Measurements from ENCODE around the gene ADAMTS13. TPM values are rescaled to one million over a fixed set of nuclear protein-coding genes. Genes with fewer than 3 reads are reported as not detected.
"Not testable (repeated sequence)": the region's sequence is repeated elsewhere in the genome, so short reads cannot be mapped to it uniquely, and the experiment has no call there.

ADAMTS13 gene
- total RNA-seq, 1 donor from 2014 or later = 3.1 TPM

DNA sequence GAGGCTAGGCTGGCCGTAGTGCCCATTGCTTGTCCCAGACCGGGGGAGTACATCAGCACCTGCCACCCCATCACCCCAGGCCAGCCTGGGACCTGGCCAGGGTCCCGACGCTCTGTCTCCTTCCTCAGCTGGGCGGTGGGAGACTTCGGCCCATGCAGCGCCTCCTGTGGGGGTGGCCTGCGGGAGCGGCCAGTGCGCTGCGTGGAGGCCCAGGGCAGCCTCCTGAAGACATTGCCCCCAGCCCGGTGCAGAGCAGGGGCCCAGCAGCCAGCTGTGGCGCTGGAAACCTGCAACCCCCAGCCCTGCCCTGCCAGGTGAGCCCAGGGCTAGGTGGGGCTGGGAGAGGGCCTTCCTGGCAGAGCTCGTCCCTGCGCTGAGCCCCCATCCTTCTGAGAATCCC, 21.1 kb downstream of the ADAMTS13 start:
- intact Hi-C loops (cut with micrococcal nuclease) = no loop called here
- ATAC-seq (no peak), DNase-seq (no peak)

GRCh38 chr9:133443982-133444381, 21.8 kb downstream of the ADAMTS13 start:
- intact Hi-C loops (cut with micrococcal nuclease) = no loop called here
- DNase-seq (no peak), ATAC-seq (no peak)

DNA sequence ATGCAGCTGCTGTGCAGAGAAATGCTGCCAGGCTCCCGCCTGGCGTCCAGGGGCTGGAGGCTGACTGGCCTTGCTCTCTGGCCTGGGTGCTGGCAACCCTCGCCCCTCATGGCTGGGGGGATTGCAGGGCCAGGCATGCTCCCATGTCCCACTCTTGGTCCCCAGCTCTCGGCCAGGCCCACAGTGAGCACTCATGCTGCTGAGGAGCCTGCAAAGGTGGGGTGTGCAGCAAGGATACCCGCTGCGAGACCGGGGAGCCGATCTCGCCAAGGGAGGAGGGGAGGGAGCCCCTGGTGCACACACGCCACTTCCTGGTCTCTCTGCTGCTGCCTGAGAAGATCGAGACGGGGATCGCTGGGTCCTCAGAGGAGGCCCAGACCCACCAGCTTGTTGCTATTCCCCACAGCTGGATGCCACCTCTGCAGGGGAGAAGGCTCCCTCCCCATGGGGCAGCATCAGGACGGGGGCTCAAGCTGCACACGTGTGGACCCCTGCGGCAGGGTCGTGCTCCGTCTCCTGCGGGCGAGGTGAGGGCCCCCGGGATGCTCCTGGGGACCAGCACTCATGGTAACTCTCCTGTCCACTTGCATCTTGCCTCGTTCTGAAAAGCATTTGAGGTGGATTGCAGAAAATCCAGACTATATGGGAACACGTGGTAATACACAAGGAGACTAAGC, 23.3 kb downstream of the ADAMTS13 start:
- intact Hi-C loops (cut with micrococcal nuclease) = no loop called here
- DNase-seq (no peak), ATAC-seq (no peak)

GRCh38 chr9:133448487-133448972, 26.4 kb downstream of the ADAMTS13 start:
- intact Hi-C loops (cut with micrococcal nuclease) = no loop called here
- no peak for ATAC-seq

GRCh38 chr9:133449760-133450159, 27.6 kb downstream of the ADAMTS13 start:
- DNase-seq (no peak), ATAC-seq (no peak)
- intact Hi-C loops (cut with micrococcal nuclease) = no loop called here

More at GRCh38 chr9:133448487-133448972, 26.4 kb downstream of the ADAMTS13 start:
- DNase-seq = no peak

GRCh38 chr9:133451865-133452264, 29.7 kb downstream of the ADAMTS13 start:
- ATAC-seq; intact Hi-C loops (cut with micrococcal nuclease); DNase-seq: not testable (repeated sequence)

DNA sequence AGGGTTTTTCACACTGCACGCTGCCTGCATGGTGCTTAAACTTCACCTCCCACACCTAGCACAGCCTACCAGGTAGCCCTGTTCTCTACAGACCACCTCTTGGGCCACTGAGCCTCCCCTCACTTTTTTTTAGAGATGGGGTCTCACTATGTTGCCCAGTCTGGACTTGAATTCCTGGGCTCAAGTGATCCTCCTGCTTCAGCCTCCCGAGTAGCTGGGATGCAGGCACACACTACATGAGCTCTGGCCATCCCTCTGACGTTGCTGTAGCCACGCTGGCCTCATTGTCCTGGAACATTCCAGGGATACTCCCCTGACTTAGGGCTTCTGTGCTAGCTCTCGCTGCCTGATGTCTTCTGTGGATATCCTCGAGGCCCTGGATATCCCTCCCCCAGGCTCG, 30.4 kb downstream of the ADAMTS13 start:
- ATAC-seq (no peak), DNase-seq (no peak)
- intact Hi-C loops (cut with micrococcal nuclease) = no loop called here

DNA sequence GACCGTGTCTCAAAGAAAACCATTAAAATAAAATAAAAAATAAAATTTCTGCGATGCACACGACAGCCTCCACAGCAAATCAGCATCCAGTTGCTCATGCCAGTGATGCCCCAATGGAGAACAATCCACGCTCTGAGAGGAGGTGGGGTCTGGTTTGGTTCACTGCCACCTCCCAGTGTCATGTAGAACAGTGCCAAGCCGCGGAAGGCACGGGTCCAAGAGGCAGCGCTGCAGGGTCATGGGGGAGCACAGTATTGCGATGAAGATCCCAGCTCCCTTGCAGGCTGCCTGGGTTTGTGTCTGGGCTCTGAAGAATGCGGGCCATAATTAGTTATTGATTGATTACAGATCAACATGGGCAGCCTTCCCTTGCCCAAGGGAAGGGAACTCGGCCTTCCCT, 31.5 kb downstream of the ADAMTS13 start:
- intact Hi-C loops (cut with micrococcal nuclease) = no loop called here
- ATAC-seq = peak; percentile 34
- no peak for DNase-seq

- intact Hi-C loops (cut with micrococcal nuclease) = no loop called here
- no peak for ATAC-seq
- no peak for DNase-seq
Measured at GRCh38 chr9:133454325-133454724, 32.2 kb downstream of the ADAMTS13 start.

GRCh38 chr9:133454943-133455673, 32.9 kb downstream of the ADAMTS13 start:
- intact Hi-C loops (cut with micrococcal nuclease) = no loop called here
- ATAC-seq (no peak), DNase-seq (no peak)

- DNase-seq (no peak), ATAC-seq (no peak)
- intact Hi-C loops (cut with micrococcal nuclease) = no loop called here
Measured at GRCh38 chr9:133455936-133456335, 33.8 kb downstream of the ADAMTS13 start.

GRCh38 chr9:133456409-133456808, 34.2 kb downstream of the ADAMTS13 start:
- no peak for ATAC-seq
- intact Hi-C loops (cut with micrococcal nuclease) = no loop called here
- no peak for DNase-seq

DNA sequence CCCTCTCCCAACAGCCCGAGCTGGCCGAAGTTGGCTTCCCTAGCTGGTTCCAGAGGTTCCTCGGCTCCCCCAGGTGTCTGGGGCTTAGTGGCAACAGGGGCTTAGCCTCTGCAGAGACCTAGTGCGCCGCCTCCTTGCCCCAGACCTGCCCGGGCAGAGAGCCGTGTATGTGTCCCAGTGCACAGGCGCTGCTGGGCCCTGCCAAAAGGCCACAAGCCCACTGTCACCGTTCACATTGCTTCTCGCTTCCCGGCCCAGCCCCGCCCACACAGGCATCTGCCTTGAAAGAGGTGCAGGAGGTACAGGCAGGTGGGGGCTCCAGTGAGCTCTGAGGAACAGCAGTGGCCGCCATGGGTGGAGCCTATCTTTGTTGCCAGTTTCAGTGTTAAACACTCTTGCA, 35.1 kb downstream of the ADAMTS13 start:
- intact Hi-C loops (cut with micrococcal nuclease) = no loop called here
- DNase-seq = no peak
- ATAC-seq = no peak

DNA sequence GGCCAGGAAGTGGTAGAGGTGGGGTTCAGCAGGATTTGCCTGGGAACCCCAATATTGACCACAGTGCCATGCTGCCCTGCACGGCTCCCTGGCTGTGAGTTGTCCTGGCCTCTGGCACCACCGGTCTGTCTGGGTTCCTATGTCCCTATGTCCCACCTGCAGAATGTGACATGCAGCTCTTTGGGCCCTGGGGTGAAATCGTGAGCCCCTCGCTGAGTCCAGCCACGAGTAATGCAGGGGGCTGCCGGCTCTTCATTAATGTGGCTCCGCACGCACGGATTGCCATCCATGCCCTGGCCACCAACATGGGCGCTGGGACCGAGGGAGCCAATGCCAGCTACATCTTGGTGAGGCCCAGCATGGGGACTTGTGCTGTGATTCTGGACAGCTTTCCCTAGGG, 35.6 kb downstream of the ADAMTS13 start:
- DNase-seq (no peak), ATAC-seq (no peak)
- intact Hi-C loops (cut with micrococcal nuclease) = no loop called here

- DNase-seq = no peak
- no peak for ATAC-seq
- intact Hi-C loops (cut with micrococcal nuclease) = no loop called here
Measured at GRCh38 chr9:133458643-133459312, 36.6 kb downstream of the ADAMTS13 start.

- intact Hi-C loops (cut with micrococcal nuclease) = no loop called here
- DNase-seq (peak; percentile 98), ATAC-seq (peak; percentile 94)
Measured at GRCh38 chr9:133459476-133460404, 37.6 kb downstream of the ADAMTS13 start, which contains the start of gene CACFD1. Gene CACFD1, plus strand, starts transcription at chr9:133459978. Its CDS starts 89 bp downstream, at chr9:133460067.

DNA sequence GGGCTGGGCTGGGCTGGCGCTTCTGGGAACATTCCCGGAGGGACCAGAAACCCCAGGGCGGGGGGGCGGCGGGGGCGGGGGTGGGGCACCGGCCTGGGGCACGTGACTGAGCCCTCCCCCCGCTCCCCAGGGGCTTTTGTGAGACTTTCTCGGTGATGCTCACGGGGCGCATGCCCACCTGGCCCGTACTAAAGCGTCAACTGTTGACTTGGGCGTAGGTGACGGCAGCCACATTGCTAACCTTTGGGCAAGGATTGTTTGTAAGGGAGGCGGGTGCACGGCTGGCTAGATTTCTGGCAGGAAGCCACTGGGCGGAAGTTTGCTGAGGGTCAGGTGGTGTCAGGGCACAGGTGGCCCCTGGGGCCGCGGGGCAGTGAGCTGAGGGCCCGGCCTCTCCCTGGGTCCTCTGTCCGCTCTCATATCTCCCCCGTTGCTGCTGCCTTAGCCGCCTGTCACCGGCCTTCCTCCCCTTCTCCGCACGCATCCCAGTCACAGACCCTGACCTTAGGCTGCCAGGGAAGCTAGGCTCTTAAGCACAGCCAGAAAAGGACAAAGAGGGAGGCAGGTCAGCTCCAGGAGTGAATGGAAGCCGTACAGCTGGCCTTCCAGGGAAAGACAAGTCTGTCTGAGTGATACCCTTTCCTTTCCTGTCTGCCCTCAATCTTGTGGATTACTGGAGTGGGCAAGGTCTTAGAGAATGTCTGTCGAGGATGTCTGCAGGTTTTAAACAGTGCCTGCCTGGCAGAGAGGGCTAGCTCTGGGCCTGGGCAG, 38.4 kb downstream of the ADAMTS13 start:
- DNase-seq (no peak), ATAC-seq (peak; percentile 26)
- intact Hi-C loops (cut with micrococcal nuclease) = no loop called here

- intact Hi-C loops (cut with micrococcal nuclease) = no loop called here
- no peak for DNase-seq
- ATAC-seq = no peak
Measured at GRCh38 chr9:133461975-133462374, 39.8 kb downstream of the ADAMTS13 start.
